K562 (cell line): Measurements from ENCODE around the gene EWSR1. TPM values are rescaled to one million over a fixed set of nuclear protein-coding genes. Genes with fewer than 3 reads are reported as not detected.

Source experiments
- ARNT ChIP-seq, 2 experiments: fragments of 450-650 bp; IDR thresholded peaks; 2 replicates each; pipeline ENCODE4 v1.6.1; 2016; ENCODE audit warnings: mild to moderate bottlenecking in 1 of 2
- BCOR ChIP-seq: fragments of 450-650 bp; IDR thresholded peaks from 2 replicates; pipeline ENCODE4 v1.6.1; 2016
- HDAC2 ChIP-seq: fragments of 450-650 bp; IDR thresholded peaks from 2 replicates; pipeline ENCODE4 v1.6.1; 2016; ENCODE audit warnings: mild to moderate bottlenecking
- LARP7 ChIP-seq: fragments of 450-650 bp; IDR thresholded peaks from 2 replicates; pipeline ENCODE4 v1.6.1; 2016
- MAZ ChIP-seq, 2 experiments: fragments of 450-650 bp in 1 of 2; sonication (generic) in 1 of 2; formaldehyde crosslinking; IDR thresholded peaks in 1 of 2; conservative IDR thresholded peaks in 1 of 2; 2 replicates each; pipeline versions ENCODE4 v1.4.0 to v1.5.0; 2020; ENCODE audit warnings: mild to moderate bottlenecking in 1 of 2, missing genetic modification reagents in 1 of 2
- MED1 ChIP-seq: sonication (generic); formaldehyde crosslinking; IDR thresholded peaks from 2 replicates; pipeline ENCODE4 v1.8.1; 2023; ENCODE audit warnings: missing genetic modification reagents, borderline replicate concordance
- MTA3 ChIP-seq: fragments of 450-650 bp; formaldehyde crosslinking; IDR thresholded peaks from 2 replicates; pipeline ENCODE4 v1.6.1; 2017; ENCODE audit warnings: mild to moderate bottlenecking, borderline replicate concordance
- NBN ChIP-seq: fragments of 450-650 bp; IDR thresholded peaks from 2 replicates; pipeline ENCODE4 v1.6.1; 2016; ENCODE audit warnings: low read depth, mild to moderate bottlenecking
- RAD21 ChIP-seq, 2 experiments: fragments of 250-450 bp in 1 of 2; fragments of 450-650 bp in 1 of 2; sonication (Bioruptor Pico) in 1 of 2; formaldehyde crosslinking in 1 of 2; IDR thresholded peaks in 1 of 2; conservative IDR thresholded peaks in 1 of 2; 2 replicates each; pipeline versions ENCODE4 v1.4.0 to v1.8.0; 2020 to 2022; ENCODE audit warnings: mild to moderate bottlenecking in 2 of 2, moderate library complexity in 1 of 2
- RAD51 ChIP-seq: fragments of 450-650 bp; IDR thresholded peaks from 2 replicates; pipeline ENCODE4 v1.7.1; 2016; ENCODE audit warnings: low read depth, mild to moderate bottlenecking, borderline replicate concordance
- RB1 ChIP-seq: fragments of 450-650 bp; IDR thresholded peaks from 2 replicates; pipeline ENCODE4 v1.6.1; 2017; ENCODE audit warnings: low read depth, mild to moderate bottlenecking
- RFX7 ChIP-seq: fragments of 250-450 bp; sonication (Bioruptor Pico); IDR thresholded peaks from 2 replicates; pipeline ENCODE4 v1.5.1; 2021; ENCODE audit warnings: mild to moderate bottlenecking
- RHOXF2B ChIP-seq: fragments of 250-450 bp; sonication (Bioruptor Pico); conservative IDR thresholded peaks from 2 replicates; pipeline ENCODE4 v1.5.1; 2021
- SMAD4 ChIP-seq: fragments of 250-450 bp; sonication (Bioruptor Pico); conservative IDR thresholded peaks from 2 replicates; pipeline ENCODE4 v1.8.0; 2021; ENCODE audit warnings: inconsistent platforms, mild to moderate bottlenecking, moderate library complexity
- SMARCA4 ChIP-seq: fragments of 450-650 bp; IDR thresholded peaks from 2 replicates; pipeline ENCODE4 v1.6.1; 2016
- SP1 ChIP-seq: sonication (generic); formaldehyde crosslinking; IDR thresholded peaks from 2 replicates; pipeline ENCODE4 v1.8.1; 2022; ENCODE audit warnings: mild to moderate bottlenecking, missing genetic modification reagents
- polyA plus RNA-seq, 8 experiments: library from polyadenylated mRNA; depleted of rRNA in 4 of 8; stranded (reverse) in 5 of 8; unstranded in 3 of 8; fragments of >200 nt; fragmentation: Nextera tagmentation in 2 of 8; fragmentation: Illumina TruSeq in 1 of 8; extraction: Ambion mirVana in 2 of 8; extraction: Trizol in 1 of 8; gene quantifications; 2 replicates each; pipeline versions ENCODE4 v1.2.1 to v1.2.3, GENCODE V29; 2011 to 2014; ENCODE audit warnings: inconsistent platforms in 1 of 8, missing spikeins in 1 of 8
- total RNA-seq, 7 experiments: library from RNA; depleted of rRNA in 6 of 7; stranded (reverse); fragments of >200 nt in 6 of 7; fragmentation: Illumina TruSeq in 2 of 7; extraction: Trizol in 2 of 7; gene quantifications; 2 replicates each; pipeline versions ENCODE4 v1.2.1 to v1.2.3, GENCODE V29; 2011 to 2021; ENCODE audit warnings: low replicate concordance in 1 of 7
- TF ChIP-seq, protein P1 (sequence below), 3 experiments: fragments of 200-800 bp in 1 of 3; sonication (Bioruptor generic) in 1 of 3; sonication (generic) in 1 of 3; formaldehyde crosslinking in 1 of 3; IDR thresholded peaks; 2 replicates each; pipeline versions ENCODE4 v1.6.1 to v1.8.0; 2016 to 2022; ENCODE audit warnings: mild to moderate bottlenecking in 2 of 3, missing compliant biosample characterization in 2 of 3, missing genetic modification characterization in 2 of 3, missing genetic modification reagents in 1 of 3
- TF ChIP-seq, protein P2 (sequence below), 2 experiments: fragments of 150-350 bp in 1 of 2; IDR thresholded peaks; 2 replicates each; pipeline ENCODE4 v1.6.1; 2012 to 2016; ENCODE audit warnings: low read depth in 2 of 2, low read length in 2 of 2, mild to moderate bottlenecking in 1 of 2, moderate library complexity in 1 of 2
- TF ChIP-seq, protein P3 (sequence below): IDR thresholded peaks from 2 replicates; pipeline ENCODE4 v1.6.1; 2011; ENCODE audit warnings: borderline replicate concordance, low read depth, mild to moderate bottlenecking, moderate library complexity, low read length; ENCODE audit not compliant: insufficient read depth, poor library complexity, severe bottlenecking
- TF ChIP-seq, protein P4 (sequence below): sonication (generic); formaldehyde crosslinking; IDR thresholded peaks from 2 replicates; pipeline ENCODE4 v1.8.0; 2022; ENCODE audit warnings: missing genetic modification reagents, mild to moderate bottlenecking, moderate library complexity, borderline replicate concordance

Gene EWSR1
- total and polyA plus RNA-seq, 9 of the 15 experiments (the other 6 are each of a cell fraction or from before 2014, with no cell fraction given): 83.3 to 450 (median 239) TPM

DNA sequence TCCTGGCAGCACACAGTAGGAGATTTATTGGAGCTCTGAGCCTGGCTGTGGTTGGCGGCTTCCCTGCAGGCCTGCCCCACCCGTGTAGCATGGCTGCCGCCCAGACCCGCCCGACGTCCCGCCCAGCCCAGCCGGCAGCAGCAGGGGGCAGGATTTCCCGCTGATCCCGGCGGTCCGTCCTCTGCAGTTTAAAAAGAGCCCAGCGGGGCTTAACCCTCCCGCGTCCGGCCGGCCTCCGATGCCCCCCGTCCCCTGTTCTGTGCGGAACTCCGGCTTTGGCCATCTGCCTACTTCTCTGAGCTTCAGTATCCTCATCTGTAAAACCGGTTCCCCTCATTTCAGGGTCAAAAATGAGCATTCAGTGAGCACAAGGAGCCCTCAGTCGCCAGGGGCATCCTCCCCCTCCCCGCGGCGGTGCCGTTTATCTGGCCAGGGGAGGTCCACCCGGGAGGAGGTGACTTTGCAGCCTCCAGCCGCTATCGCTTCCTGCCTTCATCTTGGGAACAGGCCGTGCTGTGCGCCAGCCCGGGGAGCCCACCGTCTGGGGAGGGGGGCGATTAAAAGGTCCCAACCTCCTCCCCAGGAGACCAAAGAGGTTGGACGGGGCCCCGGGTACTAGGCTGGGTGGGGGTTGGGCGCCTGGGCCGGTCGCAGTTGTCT, 38.2 kb downstream of the EWSR1 start, which contains the start of gene GAS2L1 (continued):
- peak; percentile 37; the same call in 1 of the 2 replicates for TF ChIP-seq SP1 (CRISPR knock-in tag)
- TF ChIP-seq, protein P1, sequence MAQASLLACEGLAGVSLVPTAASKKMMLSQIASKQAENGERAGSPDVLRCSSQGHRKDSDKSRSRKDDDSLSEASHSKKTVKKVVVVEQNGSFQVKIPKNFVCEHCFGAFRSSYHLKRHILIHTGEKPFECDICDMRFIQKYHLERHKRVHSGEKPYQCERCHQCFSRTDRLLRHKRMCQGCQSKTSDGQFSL (CRISPR knock-in tag; IDR thresholded peaks at IDR 0.05): no peak; the same call in 1 of the 2 replicates
- TF ChIP-seq, protein P1 (tag; IDR thresholded peaks at IDR 0.05): no peak
- TF ChIP-seq, protein P2, sequence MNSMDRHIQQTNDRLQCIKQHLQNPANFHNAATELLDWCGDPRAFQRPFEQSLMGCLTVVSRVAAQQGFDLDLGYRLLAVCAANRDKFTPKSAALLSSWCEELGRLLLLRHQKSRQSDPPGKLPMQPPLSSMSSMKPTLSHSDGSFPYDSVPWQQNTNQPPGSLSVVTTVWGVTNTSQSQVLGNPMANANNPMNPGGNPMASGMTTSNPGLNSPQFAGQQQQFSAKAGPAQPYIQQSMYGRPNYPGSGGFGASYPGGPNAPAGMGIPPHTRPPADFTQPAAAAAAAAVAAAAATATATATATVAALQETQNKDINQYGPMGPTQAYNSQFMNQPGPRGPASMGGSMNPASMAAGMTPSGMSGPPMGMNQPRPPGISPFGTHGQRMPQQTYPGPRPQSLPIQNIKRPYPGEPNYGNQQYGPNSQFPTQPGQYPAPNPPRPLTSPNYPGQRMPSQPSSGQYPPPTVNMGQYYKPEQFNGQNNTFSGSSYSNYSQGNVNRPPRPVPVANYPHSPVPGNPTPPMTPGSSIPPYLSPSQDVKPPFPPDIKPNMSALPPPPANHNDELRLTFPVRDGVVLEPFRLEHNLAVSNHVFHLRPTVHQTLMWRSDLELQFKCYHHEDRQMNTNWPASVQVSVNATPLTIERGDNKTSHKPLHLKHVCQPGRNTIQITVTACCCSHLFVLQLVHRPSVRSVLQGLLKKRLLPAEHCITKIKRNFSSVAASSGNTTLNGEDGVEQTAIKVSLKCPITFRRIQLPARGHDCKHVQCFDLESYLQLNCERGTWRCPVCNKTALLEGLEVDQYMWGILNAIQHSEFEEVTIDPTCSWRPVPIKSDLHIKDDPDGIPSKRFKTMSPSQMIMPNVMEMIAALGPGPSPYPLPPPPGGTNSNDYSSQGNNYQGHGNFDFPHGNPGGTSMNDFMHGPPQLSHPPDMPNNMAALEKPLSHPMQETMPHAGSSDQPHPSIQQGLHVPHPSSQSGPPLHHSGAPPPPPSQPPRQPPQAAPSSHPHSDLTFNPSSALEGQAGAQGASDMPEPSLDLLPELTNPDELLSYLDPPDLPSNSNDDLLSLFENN (IDR thresholded peaks at IDR 0.05; ENCODE audit: low read depth in 2 of 2, low read length in 2 of 2): no peak
- TF ChIP-seq RB1: peak; percentile 81; the same call in 1 of the 2 replicates
- TF ChIP-seq MAZ (CRISPR knock-in tag; conservative IDR thresholded peaks at IDR 0.05 in 1 of 2, IDR thresholded peaks at IDR 0.05 in 1 of 2): peak in 1 of 2 experiments; percentile 87; a peak in 3 of 4 replicates
- TF ChIP-seq, protein P3, sequence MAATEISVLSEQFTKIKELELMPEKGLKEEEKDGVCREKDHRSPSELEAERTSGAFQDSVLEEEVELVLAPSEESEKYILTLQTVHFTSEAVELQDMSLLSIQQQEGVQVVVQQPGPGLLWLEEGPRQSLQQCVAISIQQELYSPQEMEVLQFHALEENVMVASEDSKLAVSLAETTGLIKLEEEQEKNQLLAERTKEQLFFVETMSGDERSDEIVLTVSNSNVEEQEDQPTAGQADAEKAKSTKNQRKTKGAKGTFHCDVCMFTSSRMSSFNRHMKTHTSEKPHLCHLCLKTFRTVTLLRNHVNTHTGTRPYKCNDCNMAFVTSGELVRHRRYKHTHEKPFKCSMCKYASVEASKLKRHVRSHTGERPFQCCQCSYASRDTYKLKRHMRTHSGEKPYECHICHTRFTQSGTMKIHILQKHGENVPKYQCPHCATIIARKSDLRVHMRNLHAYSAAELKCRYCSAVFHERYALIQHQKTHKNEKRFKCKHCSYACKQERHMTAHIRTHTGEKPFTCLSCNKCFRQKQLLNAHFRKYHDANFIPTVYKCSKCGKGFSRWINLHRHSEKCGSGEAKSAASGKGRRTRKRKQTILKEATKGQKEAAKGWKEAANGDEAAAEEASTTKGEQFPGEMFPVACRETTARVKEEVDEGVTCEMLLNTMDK: peak; percentile 74
- no peak for TF ChIP-seq RHOXF2B (CRISPR knock-in tag)
- peak; percentile 42; the same call in 1 of the 2 replicates for TF ChIP-seq NBN
- TF ChIP-seq MED1 (CRISPR knock-in tag): no peak
- TF ChIP-seq RFX7: no peak
- peak; percentile 87; the same call in 1 of the 2 replicates for TF ChIP-seq HDAC2
- TF ChIP-seq RAD51: no peak
- TF ChIP-seq LARP7: no peak
- peak; percentile 43 for TF ChIP-seq SMAD4 (CRISPR knock-in tag)
- 0 out of 2 replicates have a peak, but pooled peaks have one; percentile 51 for TF ChIP-seq BCOR
- TF ChIP-seq, protein P4, sequence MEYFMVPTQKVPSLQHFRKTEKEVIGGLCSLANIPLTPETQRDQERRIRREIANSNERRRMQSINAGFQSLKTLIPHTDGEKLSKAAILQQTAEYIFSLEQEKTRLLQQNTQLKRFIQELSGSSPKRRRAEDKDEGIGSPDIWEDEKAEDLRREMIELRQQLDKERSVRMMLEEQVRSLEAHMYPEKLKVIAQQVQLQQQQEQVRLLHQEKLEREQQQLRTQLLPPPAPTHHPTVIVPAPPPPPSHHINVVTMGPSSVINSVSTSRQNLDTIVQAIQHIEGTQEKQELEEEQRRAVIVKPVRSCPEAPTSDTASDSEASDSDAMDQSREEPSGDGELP (CRISPR knock-in tag): peak; percentile 87
- peak in 1 of 2 experiments; percentile 56; a peak in 2 of 4 replicates for TF ChIP-seq RAD21 (CRISPR knock-in tag; conservative IDR thresholded peaks at IDR 0.05 in 1 of 2, IDR thresholded peaks at IDR 0.05 in 1 of 2)
- peak in 1 of 2 experiments; percentile 29; a peak in 1 of 4 replicates for TF ChIP-seq ARNT (IDR thresholded peaks at IDR 0.05)
- peak; percentile 83 for TF ChIP-seq MTA3
- peak; percentile 50; the same call in 1 of the 2 replicates for TF ChIP-seq SMARCA4
